ENCODE measurements around the gene PALLD.

The PALLD gene

DNA sequence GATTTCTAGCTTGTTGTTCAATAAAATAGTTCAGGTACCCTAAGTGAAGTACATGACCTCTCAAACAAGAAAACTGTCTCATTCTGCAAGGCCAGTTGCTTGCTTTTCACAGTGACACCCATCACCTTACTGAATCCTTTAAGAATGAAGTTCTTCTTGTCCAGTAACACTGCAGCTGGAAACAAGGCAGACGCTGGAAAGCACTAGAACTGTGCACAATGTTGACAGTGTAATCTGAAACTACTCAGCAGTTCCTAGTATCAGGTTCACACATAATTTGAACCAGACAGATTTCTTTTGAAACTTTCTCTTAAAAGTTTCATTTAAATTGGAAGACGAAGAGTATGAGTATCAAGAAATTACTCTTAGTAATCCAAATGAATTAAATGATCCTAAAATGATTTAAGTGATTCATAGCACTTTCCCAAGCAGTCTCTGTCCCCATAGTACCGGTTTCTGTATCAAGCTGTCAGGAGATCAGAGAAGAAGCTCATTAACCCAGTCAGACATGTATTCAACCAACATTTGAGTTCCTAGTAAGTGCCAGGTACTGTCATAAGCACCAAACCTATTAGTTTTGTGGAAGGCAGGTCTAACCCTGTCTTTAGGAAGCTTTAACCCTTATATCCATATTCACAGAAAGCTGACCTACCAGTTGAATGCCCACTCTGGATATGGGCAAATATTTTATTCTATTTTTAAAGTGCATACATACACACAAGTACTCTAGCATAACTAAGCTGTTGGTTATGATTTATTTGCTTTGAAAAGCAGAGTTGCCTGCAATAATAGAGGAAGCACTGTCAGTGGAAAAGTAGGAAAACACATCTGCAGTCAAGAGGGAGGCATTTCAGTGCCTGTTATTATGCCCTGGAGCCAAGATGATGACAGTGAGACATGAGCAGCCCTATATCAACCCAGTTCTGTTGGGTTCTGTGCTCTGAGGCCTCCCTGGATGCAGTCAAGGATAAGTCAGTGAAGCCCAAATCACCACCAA is 63.6 kb downstream of the PALLD start:
- no peak for DNase-seq

DNA sequence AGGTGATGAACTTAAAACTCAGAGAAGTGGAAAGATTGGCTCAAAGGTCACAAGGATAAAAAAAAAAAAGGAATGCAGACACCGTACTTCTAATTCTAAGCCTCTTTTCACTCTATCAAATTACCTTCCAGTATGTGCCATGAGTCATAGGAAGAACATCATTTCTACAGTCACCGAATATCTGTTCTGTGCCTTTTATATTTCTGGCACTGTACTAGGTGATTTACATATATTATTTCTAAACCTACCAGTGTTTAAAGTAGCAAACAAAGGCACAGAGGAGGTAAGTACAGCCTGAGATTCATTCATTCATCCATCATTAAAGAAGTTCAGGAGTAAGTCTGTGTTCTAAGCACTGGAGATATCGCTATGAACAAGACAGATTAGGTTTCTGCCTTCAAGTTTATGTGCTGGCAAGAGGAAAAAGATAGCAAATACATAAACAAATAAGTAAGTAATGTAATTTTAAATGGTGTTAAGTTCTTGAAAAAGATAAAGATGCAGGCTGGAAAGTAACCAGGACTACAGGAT is 65.3 kb downstream of the PALLD start:
- no peak for DNase-seq

DNA sequence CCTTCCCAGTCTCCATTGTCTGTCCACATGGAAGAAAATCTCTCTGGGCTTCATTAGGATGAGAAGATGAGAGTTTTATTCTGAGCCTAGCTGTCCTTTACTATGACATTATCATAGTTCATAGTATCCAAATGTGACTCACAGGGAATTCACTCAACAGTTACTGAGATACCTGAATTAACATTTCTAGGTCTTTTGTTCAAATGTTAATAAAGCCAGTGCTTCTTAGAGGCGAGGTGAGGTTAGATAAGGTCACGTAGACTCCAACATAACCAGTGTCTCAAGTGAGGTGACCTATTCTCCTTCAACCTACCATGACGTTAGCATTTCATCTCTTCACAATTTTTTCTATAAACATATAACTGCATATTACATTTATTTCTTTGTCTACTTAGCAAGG is 67.2 kb downstream of the PALLD start:
- DNase-seq: no peak

- no peak for DNase-seq
These were observed 68.3 kb downstream of the PALLD start for GRCh38 chr4:168565130-168565529.

- DNase-seq: no peak
These were observed 69.9 kb downstream of the PALLD start for GRCh38 chr4:168566726-168567125.

DNA sequence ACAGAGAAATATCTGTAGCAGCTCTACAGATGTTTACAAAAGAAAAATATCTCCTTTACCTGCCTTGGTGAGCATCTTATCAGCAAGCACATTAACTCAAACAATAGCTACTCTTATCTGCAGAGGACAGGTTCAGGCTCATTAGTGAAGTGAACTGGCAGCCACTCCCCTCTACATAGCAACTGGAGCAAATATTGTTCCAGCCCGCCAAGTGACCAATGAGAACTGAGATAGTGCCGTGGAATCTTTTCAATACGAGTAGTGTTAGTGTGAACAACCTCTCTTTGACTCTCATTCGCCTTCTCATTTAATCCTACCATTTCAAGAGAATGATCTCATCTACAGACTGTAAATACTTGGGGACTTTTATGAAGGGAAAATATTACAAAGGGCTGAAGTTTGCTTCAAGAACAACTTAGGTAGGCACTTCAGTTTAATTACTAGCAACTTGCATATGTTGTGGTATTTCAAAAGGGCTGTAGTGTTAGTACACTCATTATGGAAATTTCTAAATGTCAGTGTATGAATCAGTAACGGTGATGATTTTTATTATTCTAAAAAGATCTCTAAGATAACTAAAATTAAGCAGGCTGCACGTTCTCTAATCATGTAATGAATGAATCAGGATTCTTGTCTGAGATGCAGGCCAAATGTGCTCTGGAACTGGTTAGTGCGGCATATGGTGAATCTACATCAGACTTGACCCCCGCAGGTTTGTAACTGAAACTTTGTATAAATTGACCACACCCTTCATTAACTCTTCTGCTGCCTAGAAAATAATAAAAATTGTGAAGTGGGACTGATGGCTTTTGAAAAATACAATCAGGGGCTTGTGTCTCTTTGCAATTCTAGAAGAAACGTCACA is 72.4 kb downstream of the PALLD start:
- no peak for DNase-seq

- DNase-seq: no peak
These were observed 73.1 kb downstream of the PALLD start for GRCh38 chr4:168569931-168570276.

GRCh38 chr4:168570466-168570865 is 73.6 kb downstream of the PALLD start:
- DNase-seq: no peak

DNA sequence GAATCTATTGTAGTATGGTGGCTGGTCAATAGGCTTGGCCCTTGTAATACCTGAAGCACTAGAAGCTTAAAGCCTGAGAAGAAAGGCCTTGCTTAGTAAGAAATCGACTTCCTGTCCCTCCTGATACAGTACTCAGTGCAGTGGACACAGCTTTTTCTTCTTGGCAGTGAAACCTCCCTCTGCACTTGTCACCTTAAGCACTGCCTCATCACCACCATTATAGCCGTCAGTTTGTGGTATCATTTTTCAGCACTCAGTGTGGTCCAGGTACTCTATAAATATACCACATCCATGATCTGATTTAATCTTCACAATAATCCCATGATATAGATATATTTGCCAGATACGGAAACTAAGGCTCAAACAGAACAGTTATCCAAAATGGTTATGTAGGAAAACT is 75.2 kb downstream of the PALLD start:
- DNase-seq: no peak

DNA sequence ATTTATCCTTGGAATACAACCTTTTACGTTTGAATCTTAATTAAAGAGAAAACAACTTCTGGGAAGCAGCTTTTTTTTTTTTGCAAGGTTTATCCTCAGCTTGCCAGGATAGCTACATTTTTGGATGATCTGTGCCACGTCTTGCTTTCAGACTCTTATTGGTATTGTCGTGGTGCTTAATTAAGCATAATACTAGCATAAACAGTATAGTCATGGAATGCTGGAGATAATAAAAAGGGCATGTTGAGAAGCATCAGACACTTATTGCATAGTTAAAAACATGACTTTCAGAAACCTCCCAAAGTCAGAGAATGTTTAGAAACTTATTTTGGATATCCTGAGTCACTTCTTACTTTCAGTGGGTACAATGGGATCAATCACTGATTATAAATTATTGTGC is 77.0 kb downstream of the PALLD start:
- no peak for DNase-seq

DNA sequence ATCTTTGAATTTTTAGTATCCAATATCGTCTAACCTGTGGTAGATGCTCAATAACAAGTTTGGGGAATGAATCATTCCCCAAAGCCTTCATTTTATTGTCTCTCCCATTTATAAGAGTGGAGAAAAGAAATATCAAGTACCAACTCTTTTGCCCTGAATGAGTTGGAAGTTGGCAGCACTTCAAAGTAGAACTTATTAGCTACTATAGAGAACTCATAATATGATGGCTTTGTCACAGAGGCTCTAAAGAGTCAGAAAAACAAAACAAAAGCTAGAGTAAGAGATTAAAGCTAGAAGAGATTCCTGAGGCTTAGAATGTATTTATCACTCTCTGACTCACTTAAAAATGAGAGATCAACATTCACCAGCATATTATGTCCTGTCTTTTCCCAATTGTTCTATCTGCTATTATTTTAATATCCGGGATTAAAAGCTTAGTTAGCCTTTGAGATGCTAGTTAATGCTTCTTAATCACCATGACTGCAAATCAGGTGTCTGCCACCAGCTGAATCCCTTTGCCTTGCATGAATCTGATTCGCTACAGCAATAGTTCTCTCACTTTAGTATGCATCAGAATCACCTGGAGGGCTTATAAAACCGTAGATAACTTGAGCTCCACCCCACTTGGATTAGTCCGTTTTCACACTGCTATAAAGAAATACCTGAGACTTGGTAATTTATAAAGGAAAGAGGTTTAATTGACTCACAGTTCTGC is 77.9 kb downstream of the PALLD start:
- DNase-seq: no peak

DNA sequence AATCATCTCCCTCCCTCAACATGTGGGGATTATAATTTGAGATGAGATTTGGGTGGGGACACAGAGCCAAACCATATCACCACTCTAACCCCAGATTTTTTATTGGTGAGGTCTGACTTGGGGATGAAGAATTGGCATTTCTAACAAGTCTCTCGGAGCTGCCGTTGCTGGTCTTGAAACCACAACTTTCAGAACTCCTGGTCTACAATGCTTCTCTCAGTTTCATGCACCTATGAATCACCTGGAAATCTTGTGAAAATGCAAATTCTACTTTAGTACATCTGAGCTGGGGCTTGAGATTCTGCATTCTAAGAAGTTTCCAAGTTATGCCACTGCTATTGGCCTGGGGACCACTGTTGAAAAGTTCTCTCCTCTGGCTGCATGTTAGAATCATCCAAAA is 78.6 kb downstream of the PALLD start:
- no peak for DNase-seq

- DNase-seq: no peak
These were observed 80.8 kb downstream of the PALLD start for GRCh38 chr4:168577624-168578023.

DNA sequence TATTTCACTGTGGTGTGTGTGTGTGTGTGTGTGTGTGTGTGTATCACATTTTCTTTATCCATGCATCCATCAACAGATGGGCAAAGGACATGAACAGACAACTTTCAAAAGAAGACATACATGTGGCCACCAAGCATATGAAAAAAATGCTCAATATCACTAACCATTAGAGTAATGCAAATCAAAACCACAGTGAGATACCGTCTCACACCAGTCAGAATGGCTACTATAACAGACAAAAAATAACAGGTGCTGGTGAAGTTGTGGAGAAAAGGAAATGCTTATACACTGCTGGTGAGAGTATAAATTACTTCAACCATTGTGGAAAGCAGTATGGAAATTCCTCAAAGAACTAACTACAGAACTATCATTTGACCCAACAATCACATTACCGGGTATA is 83.4 kb downstream of the PALLD start:
- no peak for DNase-seq

- DNase-seq: no peak
These were observed 87.5 kb downstream of the PALLD start for GRCh38 chr4:168584321-168584771.

DNA sequence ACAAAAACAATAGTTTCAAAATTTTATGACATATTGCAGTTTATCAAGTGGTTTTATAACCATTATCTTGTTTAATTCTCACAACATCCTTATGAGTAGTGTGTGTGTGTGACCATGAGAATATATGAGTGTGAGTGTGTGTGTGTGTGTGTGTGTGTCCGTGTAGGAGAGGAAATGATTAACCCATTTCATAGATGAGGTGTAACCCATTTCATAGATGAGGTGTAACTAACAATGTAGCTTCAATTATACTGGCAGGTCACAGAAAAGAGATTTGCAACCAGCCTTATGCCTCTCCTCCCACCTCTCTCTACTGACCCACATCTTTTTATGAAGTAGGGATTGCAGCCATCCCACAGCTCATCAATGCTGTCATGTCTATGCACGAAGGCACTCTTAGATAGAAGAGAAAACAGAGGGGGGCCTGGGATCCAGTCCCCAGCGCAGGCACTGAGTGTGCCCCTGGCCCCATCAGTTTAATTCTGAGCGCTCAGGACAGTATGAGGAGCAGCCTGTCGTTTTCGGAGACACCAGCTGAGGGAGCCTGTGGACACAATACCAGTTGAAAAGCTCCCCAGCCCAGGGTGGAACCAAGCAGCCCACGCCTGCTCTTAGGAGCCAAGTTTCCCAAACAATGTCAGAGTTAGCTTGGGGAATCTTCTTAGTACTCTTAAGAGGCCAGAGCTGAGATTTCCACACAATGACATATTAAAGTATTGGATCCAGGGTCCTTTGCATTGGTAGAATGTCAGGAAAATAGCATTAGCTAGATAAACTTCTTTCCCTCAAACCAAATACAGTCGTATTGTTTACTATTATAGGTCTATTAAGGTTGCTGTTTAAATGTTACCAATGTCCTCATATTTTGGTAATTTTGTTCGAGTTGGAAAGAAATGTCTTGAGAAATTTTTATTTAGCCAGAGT is 88.6 kb downstream of the PALLD start:
- no peak for DNase-seq

DNA sequence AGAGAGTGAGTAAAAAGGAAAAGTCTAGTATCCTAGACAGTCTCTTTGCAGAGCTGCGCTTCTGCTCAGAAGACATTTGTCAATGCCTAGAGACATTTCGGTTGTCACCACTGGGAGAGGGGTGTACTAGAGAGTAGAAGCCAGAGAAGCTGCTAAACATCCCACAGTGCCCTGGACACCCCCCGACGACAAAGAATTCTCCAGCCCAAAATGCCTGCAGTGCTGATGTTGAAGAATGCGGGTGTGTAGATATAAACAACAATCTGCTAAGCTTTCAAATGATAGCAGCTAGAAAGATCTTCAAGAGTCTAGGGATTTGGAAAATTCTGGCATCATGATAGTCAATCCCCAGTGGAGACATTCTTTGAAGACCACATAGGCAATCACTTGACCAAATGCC is 90.1 kb downstream of the PALLD start:
- no peak for DNase-seq

- DNase-seq: no peak
These were observed 90.7 kb downstream of the PALLD start for GRCh38 chr4:168587411-168588125.

DNA sequence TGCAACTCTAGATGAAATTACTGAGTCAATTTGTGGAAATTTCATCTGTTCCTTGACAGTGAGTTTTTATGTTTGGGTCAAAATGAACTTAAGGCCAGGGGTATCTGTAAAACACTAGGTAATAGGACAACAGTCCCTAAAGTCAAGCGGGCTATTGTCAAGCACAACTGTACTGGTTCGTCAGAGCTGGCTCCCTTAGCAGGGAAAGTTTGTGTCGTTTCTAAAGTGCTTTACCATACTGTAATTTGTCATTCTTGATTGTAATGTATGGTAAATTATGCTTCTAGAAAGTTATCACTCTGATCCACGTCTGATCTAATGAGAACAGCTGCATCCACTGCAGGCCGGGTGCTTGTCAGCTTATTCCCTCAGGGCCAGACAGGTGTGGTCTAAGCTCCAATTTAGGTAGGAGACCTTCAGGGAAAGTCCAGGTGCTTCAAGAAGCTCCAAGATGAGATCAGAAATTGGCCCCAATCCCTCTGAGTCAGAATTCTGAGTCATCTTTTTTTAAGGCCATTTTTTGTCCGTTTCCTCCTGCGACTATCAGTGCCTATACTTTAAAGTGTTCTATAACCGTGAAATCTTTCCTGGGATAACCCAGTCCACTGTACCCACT is 92.2 kb downstream of the PALLD start:
- no peak for DNase-seq

- DNase-seq: no peak
These were observed 95.8 kb downstream of the PALLD start for GRCh38 chr4:168592676-168593075.

- DNase-seq: no peak
These were observed 96.5 kb downstream of the PALLD start for GRCh38 chr4:168593399-168593798.
